Cardiac muscle cell (in vitro differentiated cells and primary cell): Measurements from ENCODE around the gene DDIT4L. TPM values are rescaled to one million over a fixed set of nuclear protein-coding genes. Genes with fewer than 3 reads are reported as not detected.
A peak's percentile ranks its signal among the peaks of the same experiment; 100 is the strongest.

Source experiments
- DNase-seq, 2 donors: peaks; one replicate each; pipeline versions ENCODE4 v3.0.0 to v3.0.0-alpha.2; 2010 to 2017; ENCODE audit warnings: low read depth in 1 of 2, low spot score in 1 of 2
- H3K27ac ChIP-seq: fragments of 200-600 bp; sonication (generic); 2 replicates; pipeline ENCODE4 v1.5.1; 2016
- H3K27me3 ChIP-seq: fragments of 200-600 bp; sonication (generic); 2 replicates; pipeline ENCODE4 v1.6.0; 2016; ENCODE audit warnings: control low read depth
- H3K36me3 ChIP-seq: fragments of 200-600 bp; sonication (generic); 2 replicates; pipeline ENCODE4 v1.5.1; 2016; ENCODE audit warnings: control low read depth
- H3K4me1 ChIP-seq: fragments of 200-600 bp; sonication (generic); 2 replicates; pipeline ENCODE4 v1.8.1; 2017; ENCODE audit warnings: low read depth, mild to moderate bottlenecking, mixed run types
- H3K4me3 ChIP-seq: fragments of 200-600 bp; sonication (generic); 2 replicates; pipeline ENCODE4 v1.5.1; 2016; ENCODE audit warnings: mild to moderate bottlenecking
- H3K9me3 ChIP-seq: fragments of 200-600 bp; sonication (generic); 2 replicates; pipeline ENCODE4 v1.5.1; 2017; ENCODE audit warnings: low read depth, mild to moderate bottlenecking, control low read depth
- CTCF ChIP-seq: IDR thresholded peaks from 2 replicates; pipeline ENCODE4 v1.5.1; 2012; ENCODE audit warnings: low read depth, mild to moderate bottlenecking, low read length
- polyA plus RNA-seq: library from polyadenylated mRNA; unstranded; fragments of >200 nt; fragmentation: Nextera tagmentation; extraction: Ambion mirVana; gene quantifications from 2 replicates; pipeline ENCODE4 v1.2.1, GENCODE V29; 2016
- total RNA-seq: library from RNA; depleted of rRNA; stranded (reverse); fragments of >200 nt; gene quantifications from 2 replicates; pipeline ENCODE4 v1.2.3, GENCODE V29; 2016

Gene DDIT4L
- total and polyA plus RNA-seq, 2 experiments from 2014 or later, result 4.6 to 5.0 TPM

DNA sequence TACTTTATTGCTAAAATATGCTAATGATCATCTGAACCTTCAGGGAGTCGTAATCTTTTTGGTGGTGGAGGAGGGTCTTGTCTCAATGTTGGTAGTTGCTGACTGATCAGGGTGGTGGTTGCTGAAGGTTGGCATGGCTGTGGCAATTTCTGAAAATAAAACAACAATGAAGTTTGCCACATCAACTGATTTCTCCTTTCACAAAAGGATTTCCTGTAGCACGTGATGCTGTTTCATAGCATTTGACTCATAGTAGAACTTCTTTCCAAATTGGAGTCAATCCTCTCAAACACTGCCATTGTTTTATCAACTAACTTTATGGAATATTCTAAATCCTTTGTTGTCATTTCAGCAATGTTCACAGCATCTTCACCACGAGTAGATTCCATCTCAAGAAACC lies 19.3 kb downstream of the DDIT4L start:
- H3K27ac ChIP-seq, result no peak overlapping the region
- H3K4me3 ChIP-seq, result no peak overlapping the region
- H3K9me3 ChIP-seq, result no peaks in the 10 kb centered on the region
- no peaks in the 10 kb centered on the region for H3K27me3 ChIP-seq
- TF ChIP-seq CTCF, result no peak
- no peak for DNase-seq
- no peaks in the 10 kb centered on the region for H3K36me3 ChIP-seq
- H3K4me1 ChIP-seq, result no peaks in the 10 kb centered on the region

DNA sequence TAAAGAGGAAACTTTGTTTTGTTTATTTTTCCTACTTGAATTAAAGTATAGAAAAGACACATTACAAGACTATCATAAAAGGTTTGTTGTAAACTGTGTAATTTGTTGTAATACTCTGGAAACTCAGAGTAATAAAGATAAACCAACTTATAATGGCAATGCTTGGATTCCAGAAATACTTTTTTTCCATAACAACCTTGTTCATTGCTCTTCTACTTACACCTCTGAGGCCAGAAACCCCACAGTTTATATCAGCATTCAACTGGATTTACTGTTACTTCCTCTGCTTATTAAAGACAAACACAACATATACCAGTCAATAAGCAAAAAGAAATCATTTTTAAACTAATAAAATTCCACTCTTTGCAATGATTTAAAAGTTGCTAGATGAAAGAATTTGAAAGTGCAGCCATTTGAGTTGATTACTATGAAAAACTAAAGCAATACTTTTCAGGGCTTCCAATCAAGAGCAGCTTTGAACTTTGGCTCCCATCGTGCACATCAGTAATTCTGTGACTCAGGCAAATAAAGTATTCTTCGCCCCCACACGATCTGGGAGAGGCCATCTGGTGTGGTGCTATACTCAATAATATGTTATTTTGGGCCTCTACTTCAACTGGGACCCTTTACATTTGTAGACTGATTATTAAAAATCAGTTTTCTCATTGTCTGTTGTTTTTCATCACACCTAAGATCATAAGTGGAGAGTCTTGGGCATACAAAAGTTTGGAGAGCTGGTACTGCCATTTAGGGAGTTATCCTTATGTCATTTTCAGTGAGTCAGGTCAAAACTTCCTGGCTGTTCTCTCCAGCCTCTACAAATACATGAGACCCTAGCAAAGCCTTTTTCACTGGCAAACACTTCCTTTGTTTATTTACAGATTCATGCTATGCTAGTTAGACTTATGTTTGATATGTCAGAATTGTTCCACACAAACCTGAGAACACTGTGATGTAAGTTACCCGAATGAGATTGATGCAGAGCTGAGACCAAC lies 20.5 kb downstream of the DDIT4L start:
- TF ChIP-seq CTCF, result no peak
- H3K9me3 ChIP-seq, result no peaks in the 10 kb centered on the region
- H3K27ac ChIP-seq, result no peak overlapping the region
- DNase-seq, result no peak
- no peaks in the 10 kb centered on the region for H3K27me3 ChIP-seq
- H3K4me1 ChIP-seq, result no peaks in the 10 kb centered on the region
- no peaks in the 10 kb centered on the region for H3K36me3 ChIP-seq
- H3K4me3 ChIP-seq, result no peak overlapping the region

GRCh38 chr4:100168521-100168920 lies 21.7 kb downstream of the DDIT4L start:
- H3K27me3 ChIP-seq, result no peaks in the 10 kb centered on the region
- no peak overlapping the region for H3K4me3 ChIP-seq
- H3K9me3 ChIP-seq, result no peaks in the 10 kb centered on the region
- no peaks in the 10 kb centered on the region for H3K4me1 ChIP-seq
- DNase-seq, result peak in 1 of 2 donors; percentile 17
- H3K27ac ChIP-seq, result no peak overlapping the region
- H3K36me3 ChIP-seq, result no peaks in the 10 kb centered on the region
- no peak for TF ChIP-seq CTCF

- Histone ChIP-seq H3K4me1 (no peaks in the 10 kb centered on the region), H3K4me3 (no peak overlapping the region), H3K27ac (no peak overlapping the region), H3K36me3 (no peaks in the 10 kb centered on the region), H3K9me3 (no peaks in the 10 kb centered on the region), H3K27me3 (no peaks in the 10 kb centered on the region)
- TF ChIP-seq CTCF, result no peak
- DNase-seq, result no peak
Measured at GRCh38 chr4:100166297-100167039, 23.8 kb downstream of the DDIT4L start.

GRCh38 chr4:100165809-100166208 lies 24.5 kb downstream of the DDIT4L start:
- Histone ChIP-seq H3K9me3 (no peaks in the 10 kb centered on the region), H3K36me3 (no peaks in the 10 kb centered on the region), H3K27me3 (no peaks in the 10 kb centered on the region), H3K4me3 (no peak overlapping the region), H3K27ac (no peak overlapping the region), H3K4me1 (no peaks in the 10 kb centered on the region)
- no peak for DNase-seq
- no peak for TF ChIP-seq CTCF
